HG02852 (cell line): Measurements from ENCODE around the gene SMOC2.
"Not testable (repeated sequence)": the region's sequence is repeated elsewhere in the genome, so short reads cannot be mapped to it uniquely, and the experiment has no call there.

Experiments
- ATAC-seq: cut with Tn5 transposase; IDR thresholded peaks from one replicate; pipeline ENCODE4 v1.9.1; 2021; ENCODE audit warnings: mild to moderate bottlenecking, moderate library complexity; ENCODE audit not compliant: unreplicated experiment

The SMOC2 gene

GRCh38 chr6:168674595-168674994 is 233.6 kb downstream of the SMOC2 start:
- ATAC-seq = no peak

GRCh38 chr6:168675375-168675774 is 234.4 kb downstream of the SMOC2 start:
- ATAC-seq = no peak

GRCh38 chr6:168675933-168676551 is 235.1 kb downstream of the SMOC2 start:
- no peak for ATAC-seq

- ATAC-seq = no peak
Observed at GRCh38 chr6:168676552-168677322, 235.8 kb downstream of the SMOC2 start.

- ATAC-seq = not testable (repeated sequence)
Observed at GRCh38 chr6:168677323-168677781, 236.4 kb downstream of the SMOC2 start.

- no peak for ATAC-seq
Observed at GRCh38 chr6:168678077-168678476, 237.1 kb downstream of the SMOC2 start.

GRCh38 chr6:168678588-168678987 is 237.6 kb downstream of the SMOC2 start:
- no peak for ATAC-seq

GRCh38 chr6:168681748-168682147 is 240.8 kb downstream of the SMOC2 start:
- no peak for ATAC-seq

- no peak for ATAC-seq
Observed at GRCh38 chr6:168683621-168684020, 242.6 kb downstream of the SMOC2 start.

GRCh38 chr6:168684471-168684870 is 243.5 kb downstream of the SMOC2 start:
- no peak for ATAC-seq

GRCh38 chr6:168684906-168685305 is 243.9 kb downstream of the SMOC2 start:
- ATAC-seq = no peak

- ATAC-seq = no peak
Observed at GRCh38 chr6:168686029-168686738, 245.2 kb downstream of the SMOC2 start.

- ATAC-seq = no peak
Observed at GRCh38 chr6:168686831-168687730, 246.1 kb downstream of the SMOC2 start.

- no peak for ATAC-seq
Observed at GRCh38 chr6:168690271-168690670, 249.3 kb downstream of the SMOC2 start.

- ATAC-seq = no peak
Observed at GRCh38 chr6:168691774-168692173, 250.8 kb downstream of the SMOC2 start.

- no peak for ATAC-seq
Observed at GRCh38 chr6:168692193-168692914, 251.4 kb downstream of the SMOC2 start.

GRCh38 chr6:168692915-168693257 is 251.9 kb downstream of the SMOC2 start:
- ATAC-seq = not testable (repeated sequence)

GRCh38 chr6:168694797-168695196 is 253.8 kb downstream of the SMOC2 start:
- ATAC-seq = not testable (repeated sequence)

GRCh38 chr6:168695701-168696100 is 254.7 kb downstream of the SMOC2 start:
- ATAC-seq = no peak

- ATAC-seq = no peak
Observed at GRCh38 chr6:168698923-168699322, 257.9 kb downstream of the SMOC2 start.
